Measurements from ENCODE around the gene SNIP1. TPM values are rescaled to one million over a fixed set of nuclear protein-coding genes. Genes with fewer than 3 reads are reported as not detected.

The SNIP1 gene
- total and polyA plus RNA-seq, 10 of the 15 experiments (the other 5 are each of a cell fraction or from before 2014, with no cell fraction given), result 2.7 to 22.4 (median 10.1) TPM

DNA sequence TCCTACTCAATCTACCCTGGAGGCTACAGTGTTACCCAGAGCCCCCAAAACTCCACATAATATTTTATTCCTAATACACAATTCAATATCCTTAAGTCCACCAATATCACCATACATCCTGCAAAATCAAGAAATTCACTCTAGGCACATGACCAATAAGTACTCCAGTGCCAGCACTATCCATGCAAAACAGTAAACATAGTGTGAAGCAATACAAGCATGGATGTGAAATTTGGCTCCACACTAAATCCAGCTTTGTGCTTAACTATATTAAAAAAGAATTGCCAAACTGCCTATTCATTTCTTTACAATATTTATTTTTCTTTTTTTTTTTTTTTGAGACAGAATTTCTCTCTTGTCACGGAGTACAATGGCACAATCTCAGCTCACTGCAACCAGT is 36.5 kb downstream of the SNIP1 start:
- FAIRE-seq (no peak), DNase-seq (ENCODE audit: low read depth, low spot score) (no peak), ATAC-seq (no peak)
- WGBS (ENCODE audit: insufficient coverage, insufficient replicate concordance, low lambda C conversion rate, missing lambda C conversion rate), result no CpG with 5 or more reads among the region's 1 CpG
- Histone ChIP-seq H3K4me2 (ENCODE audit: control insufficient read depth, insufficient read depth) (no peak overlapping the region), H3K27ac (ENCODE audit: control insufficient read depth, insufficient read depth) (no peak overlapping the region), H3K4me3 (no peak overlapping the region), H3K9me3 (replicated peaks; ENCODE audit: control insufficient read depth, insufficient read depth, low read length) (no peaks in the 10 kb centered on the region), H3K9ac (ENCODE audit: control insufficient read depth, insufficient read depth, low read length) (no peak overlapping the region), H3K4me1 (ENCODE audit: control insufficient read depth, insufficient read depth, low read length) (peaks cover 6% of the 10 kb centered on the region), H4K20me1 (ENCODE audit: control insufficient read depth, insufficient read depth) (no peaks in the 10 kb centered on the region), H3K36me3 (ENCODE audit: control insufficient read depth in 2 of 2, insufficient read depth in 2 of 2, low read length in 1 of 2) (peaks cover 0 to 3% of the 10 kb centered on the region in 2 experiments; a peak in 1 of 4 replicates), H3K27me3 (replicated peaks in 1 of 2; ENCODE audit: control insufficient read depth in 2 of 2, insufficient read depth in 2 of 2, low read length in 1 of 2) (no peaks in the 10 kb centered on the region), H2AFZ (ENCODE audit: control insufficient read depth, low read depth, low read length) (no peak overlapping the region), H3K79me2 (ENCODE audit: control insufficient read depth, insufficient read depth, low read length) (peaks cover 14% of the 10 kb centered on the region)
- POLR2A ChIA-PET, result interaction anchor here (0.6 kb wide), 2 partner anchors 46 to 65 kb away, joined by 3 read pairs; no protein-coding TSS in a partner anchor
- RAD21 ChIA-PET (ENCODE audit: unreplicated experiment), result no interaction called here
- SMC1A ChIA-PET (ENCODE audit: uncharacterized antibody, unreplicated experiment), result no interaction called here
- in situ Hi-C loops (cut with MboI), result no loop called here
- intact Hi-C loops (cut with micrococcal nuclease; ENCODE audit: unreplicated experiment), result no loop called here
- no TSS peak for BruUV-seq (replicated peaks)
- CTCF ChIA-PET, result no interaction called here
- TF ChIP-seq PML (IDR thresholded peaks at IDR 0.05; ENCODE audit: low read length) (no peak), NBN (IDR thresholded peaks at IDR 0.05) (no peak), MTA3 (IDR thresholded peaks at IDR 0.05; ENCODE audit: borderline replicate concordance, low read length) (no peak), ZNF274 (IDR thresholded peaks at IDR 0.05; ENCODE audit: insufficient read depth, insufficient read length) (no peak), ZZZ3 (IDR thresholded peaks at IDR 0.05; ENCODE audit: control insufficient read depth, insufficient read length, low read depth) (no peak), SIX5 (IDR thresholded peaks at IDR 0.05; ENCODE audit: low read depth, low read length, severe bottlenecking) (no peak), NR2C2 (IDR thresholded peaks at IDR 0.05; ENCODE audit: borderline replicate concordance, control insufficient read depth, insufficient read length, low read depth) (no peak), MEF2A (IDR thresholded peaks at IDR 0.05; ENCODE audit: insufficient read depth, low read depth, low read length) (no peak), RUNX3 (IDR thresholded peaks at IDR 0.05; ENCODE audit: low read length) (no peak), NFXL1 (IDR thresholded peaks at IDR 0.05; ENCODE audit: borderline replicate concordance) (no peak), SPI1 (IDR thresholded peaks at IDR 0.05; ENCODE audit: borderline replicate concordance, insufficient read depth, low read depth, low read length) (no peak), ATF2 (IDR thresholded peaks at IDR 0.05; ENCODE audit: low read length) (no peak), EED (IDR thresholded peaks at IDR 0.05; ENCODE audit: low read depth) (no peak), PAX5 (IDR thresholded peaks at IDR 0.05; ENCODE audit: borderline replicate concordance, low read depth, low read length) (no peak), PBX3 (IDR thresholded peaks at IDR 0.05; ENCODE audit: insufficient replicate concordance, low read depth, low read length) (no peak)
- TF ChIP-seq, protein P1, sequence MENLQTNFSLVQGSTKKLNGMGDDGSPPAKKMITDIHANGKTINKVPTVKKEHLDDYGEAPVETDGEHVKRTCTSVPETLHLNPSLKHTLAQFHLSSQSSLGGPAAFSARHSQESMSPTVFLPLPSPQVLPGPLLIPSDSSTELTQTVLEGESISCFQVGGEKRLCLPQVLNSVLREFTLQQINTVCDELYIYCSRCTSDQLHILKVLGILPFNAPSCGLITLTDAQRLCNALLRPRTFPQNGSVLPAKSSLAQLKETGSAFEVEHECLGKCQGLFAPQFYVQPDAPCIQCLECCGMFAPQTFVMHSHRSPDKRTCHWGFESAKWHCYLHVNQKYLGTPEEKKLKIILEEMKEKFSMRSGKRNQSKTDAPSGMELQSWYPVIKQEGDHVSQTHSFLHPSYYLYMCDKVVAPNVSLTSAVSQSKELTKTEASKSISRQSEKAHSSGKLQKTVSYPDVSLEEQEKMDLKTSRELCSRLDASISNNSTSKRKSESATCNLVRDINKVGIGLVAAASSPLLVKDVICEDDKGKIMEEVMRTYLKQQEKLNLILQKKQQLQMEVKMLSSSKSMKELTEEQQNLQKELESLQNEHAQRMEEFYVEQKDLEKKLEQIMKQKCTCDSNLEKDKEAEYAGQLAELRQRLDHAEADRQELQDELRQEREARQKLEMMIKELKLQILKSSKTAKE (IDR thresholded peaks at IDR 0.05; ENCODE audit: low read depth, poor library complexity, severe bottlenecking), result no peak
- TF ChIP-seq, protein P2, sequence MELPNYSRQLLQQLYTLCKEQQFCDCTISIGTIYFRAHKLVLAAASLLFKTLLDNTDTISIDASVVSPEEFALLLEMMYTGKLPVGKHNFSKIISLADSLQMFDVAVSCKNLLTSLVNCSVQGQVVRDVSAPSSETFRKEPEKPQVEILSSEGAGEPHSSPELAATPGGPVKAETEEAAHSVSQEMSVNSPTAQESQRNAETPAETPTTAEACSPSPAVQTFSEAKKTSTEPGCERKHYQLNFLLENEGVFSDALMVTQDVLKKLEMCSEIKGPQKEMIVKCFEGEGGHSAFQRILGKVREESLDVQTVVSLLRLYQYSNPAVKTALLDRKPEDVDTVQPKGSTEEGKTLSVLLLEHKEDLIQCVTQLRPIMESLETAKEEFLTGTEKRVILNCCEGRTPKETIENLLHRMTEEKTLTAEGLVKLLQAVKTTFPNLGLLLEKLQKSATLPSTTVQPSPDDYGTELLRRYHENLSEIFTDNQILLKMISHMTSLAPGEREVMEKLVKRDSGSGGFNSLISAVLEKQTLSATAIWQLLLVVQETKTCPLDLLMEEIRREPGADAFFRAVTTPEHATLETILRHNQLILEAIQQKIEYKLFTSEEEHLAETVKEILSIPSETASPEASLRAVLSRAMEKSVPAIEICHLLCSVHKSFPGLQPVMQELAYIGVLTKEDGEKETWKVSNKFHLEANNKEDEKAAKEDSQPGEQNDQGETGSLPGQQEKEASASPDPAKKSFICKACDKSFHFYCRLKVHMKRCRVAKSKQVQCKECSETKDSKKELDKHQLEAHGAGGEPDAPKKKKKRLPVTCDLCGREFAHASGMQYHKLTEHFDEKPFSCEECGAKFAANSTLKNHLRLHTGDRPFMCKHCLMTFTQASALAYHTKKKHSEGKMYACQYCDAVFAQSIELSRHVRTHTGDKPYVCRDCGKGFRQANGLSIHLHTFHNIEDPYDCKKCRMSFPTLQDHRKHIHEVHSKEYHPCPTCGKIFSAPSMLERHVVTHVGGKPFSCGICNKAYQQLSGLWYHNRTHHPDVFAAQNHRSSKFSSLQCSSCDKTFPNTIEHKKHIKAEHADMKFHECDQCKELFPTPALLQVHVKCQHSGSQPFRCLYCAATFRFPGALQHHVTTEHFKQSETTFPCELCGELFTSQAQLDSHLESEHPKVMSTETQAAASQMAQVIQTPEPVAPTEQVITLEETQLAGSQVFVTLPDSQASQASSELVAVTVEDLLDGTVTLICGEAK (IDR thresholded peaks at IDR 0.05; ENCODE audit: borderline replicate concordance), result no peak
